ENCODE results near the gene FAM163B.

FAM163B gene

GRCh38 chr9:133600739-133601138 lies 8.4 kb downstream of the FAM163B start:
- Histone ChIP-seq H3K27ac (ENCODE audit: poor library complexity, severe bottlenecking) (no peak overlapping the region), H3K4me1 (ENCODE audit: insufficient read depth, poor library complexity, severe bottlenecking) (no peaks in the 10 kb centered on the region), H3K27me3 (ENCODE audit: insufficient read depth, poor library complexity, severe bottlenecking) (no peaks in the 10 kb centered on the region), H3K9me3 (ENCODE audit: severe bottlenecking) (peaks cover 6% of the 10 kb centered on the region), H3K4me3 (ENCODE audit: severe bottlenecking) (no peak overlapping the region), H3K36me3 (ENCODE audit: low read depth) (no peaks in the 10 kb centered on the region)
- no peak for TF ChIP-seq CTCF (IDR thresholded peaks at IDR 0.05; ENCODE audit: poor library complexity, severe bottlenecking)
- ATAC-seq (ENCODE audit: low read depth): no peak
- DNase-seq (ENCODE audit: low spot score): no peak

DNA sequence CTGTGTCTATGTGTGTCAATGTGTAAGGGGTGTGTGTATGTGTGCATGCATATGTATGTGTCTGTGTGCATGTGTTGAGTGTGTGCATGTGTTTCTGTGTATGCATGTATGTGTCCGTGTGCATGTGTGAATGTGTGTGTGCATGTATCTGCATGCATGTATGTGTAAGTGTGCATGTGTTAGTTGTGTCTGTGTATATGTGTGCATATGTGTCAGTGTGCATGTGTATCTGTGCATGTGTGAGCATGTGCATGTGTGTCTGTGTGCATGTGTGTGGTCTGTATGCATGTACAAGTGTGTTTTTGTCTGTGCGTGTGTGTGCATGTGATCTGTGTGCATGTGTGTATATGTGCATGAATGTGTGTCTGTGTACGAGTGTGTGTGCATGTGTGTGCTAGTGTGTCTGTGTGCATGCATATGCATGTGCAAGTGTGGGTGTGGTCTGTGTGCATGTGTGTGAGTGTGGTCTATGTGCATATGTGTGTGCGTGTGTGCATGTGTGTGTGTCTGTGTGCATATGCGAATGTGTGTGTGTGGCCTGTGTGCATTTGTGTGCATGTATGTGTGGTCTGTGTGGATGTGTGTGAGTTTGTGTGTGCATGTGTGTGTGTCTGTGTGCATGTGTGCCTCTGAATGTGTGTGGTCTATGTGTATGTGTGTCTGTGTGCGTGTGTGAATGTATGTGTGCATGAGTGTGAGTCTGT lies 9.6 kb downstream of the FAM163B start:
- peaks cover 6% of the 10 kb centered on the region for H3K9me3 ChIP-seq (ENCODE audit: severe bottlenecking)
- TF ChIP-seq CTCF (IDR thresholded peaks at IDR 0.05; ENCODE audit: poor library complexity, severe bottlenecking): no peak
- no peak for ATAC-seq (ENCODE audit: low read depth)

DNA sequence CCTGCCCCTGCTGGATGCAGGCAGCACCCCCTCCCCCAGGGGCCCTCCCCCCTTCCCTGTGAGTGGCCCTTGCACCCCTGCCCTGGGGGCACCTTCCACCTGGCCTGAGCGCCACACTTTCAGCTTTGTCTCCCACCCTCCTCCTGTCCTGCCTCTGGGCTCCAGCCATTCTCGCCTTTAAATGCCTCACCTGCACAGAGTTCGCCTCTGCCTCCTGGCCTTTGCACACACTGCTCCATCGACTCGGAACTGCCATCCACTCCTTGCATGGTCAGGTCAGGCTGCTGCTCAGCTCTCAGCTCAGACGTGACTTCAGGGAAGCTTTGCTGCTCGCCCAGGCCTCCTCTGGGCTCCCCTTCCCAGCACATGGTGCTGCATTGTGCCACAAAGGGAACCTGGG lies 10.2 kb downstream of the FAM163B start:
- ATAC-seq (ENCODE audit: low read depth) (no peak), DNase-seq (ENCODE audit: low spot score) (no peak)
- no peaks in the 10 kb centered on the region for H3K27me3 ChIP-seq (ENCODE audit: insufficient read depth, poor library complexity, severe bottlenecking)
- no peak overlapping the region for H3K27ac ChIP-seq (ENCODE audit: poor library complexity, severe bottlenecking)
- no peak overlapping the region for H3K4me3 ChIP-seq (ENCODE audit: severe bottlenecking)
- peaks cover 6% of the 10 kb centered on the region for H3K9me3 ChIP-seq (ENCODE audit: severe bottlenecking)
- no peak for TF ChIP-seq CTCF (IDR thresholded peaks at IDR 0.05; ENCODE audit: poor library complexity, severe bottlenecking)
- H3K4me1 ChIP-seq (ENCODE audit: insufficient read depth, poor library complexity, severe bottlenecking): no peaks in the 10 kb centered on the region
- no peaks in the 10 kb centered on the region for H3K36me3 ChIP-seq (ENCODE audit: low read depth)

More for the DNA sequence above, 9.6 kb downstream of the FAM163B start:
- H3K27ac ChIP-seq (ENCODE audit: poor library complexity, severe bottlenecking): no peak overlapping the region
- H3K4me1 ChIP-seq (ENCODE audit: insufficient read depth, poor library complexity, severe bottlenecking): no peaks in the 10 kb centered on the region
- no peaks in the 10 kb centered on the region for H3K27me3 ChIP-seq (ENCODE audit: insufficient read depth, poor library complexity, severe bottlenecking)
- no peak for DNase-seq (ENCODE audit: low spot score)
- no peaks in the 10 kb centered on the region for H3K36me3 ChIP-seq (ENCODE audit: low read depth)
- no peak overlapping the region for H3K4me3 ChIP-seq (ENCODE audit: severe bottlenecking)

DNA sequence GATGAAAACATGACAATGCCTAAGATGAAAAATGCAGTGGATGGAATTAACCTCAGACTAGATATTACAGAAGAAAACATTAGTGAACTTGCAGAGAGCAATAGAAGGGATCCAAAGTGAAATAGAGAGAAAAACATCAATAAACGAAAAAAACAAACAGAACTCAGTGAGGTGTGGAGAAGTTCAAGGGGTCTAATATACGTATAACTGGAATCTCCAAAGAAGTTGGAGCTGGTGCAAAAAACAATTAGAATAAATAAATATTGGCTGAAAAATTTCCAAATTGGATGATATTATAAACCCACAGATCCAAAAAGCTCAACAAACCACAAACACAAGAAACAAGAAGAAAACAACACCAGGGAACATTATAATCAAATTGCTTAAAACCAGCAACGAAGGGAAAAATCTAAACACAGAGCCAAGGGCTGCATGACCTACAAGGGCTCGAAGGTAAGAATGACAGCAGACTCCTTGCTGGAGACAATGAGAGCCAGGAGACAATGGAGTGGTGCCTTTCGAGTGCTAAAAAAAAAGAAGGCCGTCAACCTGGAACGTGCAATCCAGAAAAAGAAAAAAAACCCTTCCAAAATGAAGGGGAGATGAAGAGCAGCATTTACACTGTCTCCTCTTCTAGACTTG lies 11.8 kb downstream of the FAM163B start:
- no peaks in the 10 kb centered on the region for H3K27me3 ChIP-seq (ENCODE audit: insufficient read depth, poor library complexity, severe bottlenecking)
- no peak for ATAC-seq (ENCODE audit: low read depth)
- TF ChIP-seq CTCF (IDR thresholded peaks at IDR 0.05; ENCODE audit: poor library complexity, severe bottlenecking): no peak
- no peak overlapping the region for H3K27ac ChIP-seq (ENCODE audit: poor library complexity, severe bottlenecking)
- no peaks in the 10 kb centered on the region for H3K36me3 ChIP-seq (ENCODE audit: low read depth)
- H3K4me1 ChIP-seq (ENCODE audit: insufficient read depth, poor library complexity, severe bottlenecking): no peaks in the 10 kb centered on the region
- no peak for DNase-seq (ENCODE audit: low spot score)
- H3K9me3 ChIP-seq (ENCODE audit: severe bottlenecking): peaks cover 6% of the 10 kb centered on the region
- H3K4me3 ChIP-seq (ENCODE audit: severe bottlenecking): no peak overlapping the region

DNA sequence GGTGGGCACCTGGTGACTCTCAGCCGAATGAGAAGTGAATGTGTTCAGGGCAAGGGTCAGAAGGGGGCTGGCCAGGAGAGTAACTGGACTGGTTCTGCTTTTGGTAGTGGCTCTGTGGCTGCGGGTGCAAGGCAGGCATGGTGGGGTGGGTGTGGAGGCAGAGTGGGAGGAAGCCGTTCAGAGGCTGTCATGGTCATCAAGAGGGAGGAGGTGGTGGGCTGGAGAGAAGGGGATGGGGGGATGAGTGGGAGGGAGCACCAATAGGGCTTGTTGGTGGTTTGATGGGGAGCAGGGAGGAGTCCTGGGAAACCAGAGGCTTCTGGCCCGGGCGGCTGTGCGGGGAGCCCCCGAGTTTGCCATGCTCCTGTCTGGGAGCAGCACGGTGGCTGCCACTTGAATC lies 13.3 kb downstream of the FAM163B start:
- Histone ChIP-seq H3K4me3 (ENCODE audit: severe bottlenecking) (no peak overlapping the region), H3K4me1 (ENCODE audit: insufficient read depth, poor library complexity, severe bottlenecking) (no peaks in the 10 kb centered on the region), H3K27ac (ENCODE audit: poor library complexity, severe bottlenecking) (no peak overlapping the region), H3K9me3 (ENCODE audit: severe bottlenecking) (peaks cover 6% of the 10 kb centered on the region), H3K27me3 (ENCODE audit: insufficient read depth, poor library complexity, severe bottlenecking) (no peaks in the 10 kb centered on the region), H3K36me3 (ENCODE audit: low read depth) (no peaks in the 10 kb centered on the region)
- DNase-seq (ENCODE audit: low spot score) (no peak), ATAC-seq (ENCODE audit: low read depth) (no peak)
- TF ChIP-seq CTCF (IDR thresholded peaks at IDR 0.05; ENCODE audit: poor library complexity, severe bottlenecking): no peak

All from RWPE2 (cell line).